Endothelial cell (in vitro differentiated cells): ENCODE results near the gene CPPED1. TPM values are rescaled to one million over a fixed set of nuclear protein-coding genes. Genes with fewer than 3 reads are reported as not detected.

Experiments used
- DNase-seq: peaks from one replicate; pipeline ENCODE4 v3.0.0; 2021; ENCODE audit warnings: low spot score
- H3K27ac Mint-ChIP-seq: one replicate; pipeline ENCODE4 v1.8.0; 2021; ENCODE audit warnings: mixed read lengths, inconsistent platforms; ENCODE audit not compliant: unreplicated experiment
- H3K27me3 Mint-ChIP-seq: one replicate; pipeline ENCODE4 v1.8.0; 2021; ENCODE audit warnings: mild to moderate bottlenecking, moderate library complexity, mixed read lengths, inconsistent platforms; ENCODE audit not compliant: unreplicated experiment
- H3K36me3 Mint-ChIP-seq: one replicate; pipeline ENCODE4 v1.8.0; 2021; ENCODE audit warnings: mild to moderate bottlenecking, low read depth, mixed read lengths, inconsistent platforms; ENCODE audit not compliant: unreplicated experiment
- H3K4me1 Mint-ChIP-seq: one replicate; pipeline ENCODE4 v1.8.0; 2021; ENCODE audit warnings: mild to moderate bottlenecking, mixed read lengths, inconsistent platforms; ENCODE audit not compliant: unreplicated experiment
- H3K4me3 Mint-ChIP-seq: one replicate; pipeline ENCODE4 v1.8.0; 2021; ENCODE audit warnings: mild to moderate bottlenecking, mixed read lengths, inconsistent platforms; ENCODE audit not compliant: unreplicated experiment
- H3K9me3 Mint-ChIP-seq: one replicate; pipeline ENCODE4 v1.8.0; 2021; ENCODE audit warnings: mixed read lengths, inconsistent platforms; ENCODE audit not compliant: unreplicated experiment
- total RNA-seq: library from RNA; stranded (reverse); fragmentation: NEBNext Ultra II Directional; extraction: Animal tissue kit (Norgen Biotek cat#: 25700); gene quantifications from one replicate; pipeline ENCODE4 v1.2.1, GENCODE V29; 2021; ENCODE audit not compliant: unreplicated experiment
- TF ChIP-seq, protein P1 (sequence below): fragments of 200-600 bp; sonication (generic); IDR thresholded peaks from one replicate; pipeline ENCODE4 v1.5.0; 2021; ENCODE audit warnings: antibody characterized with exemption; ENCODE audit not compliant: unreplicated experiment

Gene CPPED1
- total RNA-seq, 1 donor from 2014 or later: 11.6 TPM

DNA sequence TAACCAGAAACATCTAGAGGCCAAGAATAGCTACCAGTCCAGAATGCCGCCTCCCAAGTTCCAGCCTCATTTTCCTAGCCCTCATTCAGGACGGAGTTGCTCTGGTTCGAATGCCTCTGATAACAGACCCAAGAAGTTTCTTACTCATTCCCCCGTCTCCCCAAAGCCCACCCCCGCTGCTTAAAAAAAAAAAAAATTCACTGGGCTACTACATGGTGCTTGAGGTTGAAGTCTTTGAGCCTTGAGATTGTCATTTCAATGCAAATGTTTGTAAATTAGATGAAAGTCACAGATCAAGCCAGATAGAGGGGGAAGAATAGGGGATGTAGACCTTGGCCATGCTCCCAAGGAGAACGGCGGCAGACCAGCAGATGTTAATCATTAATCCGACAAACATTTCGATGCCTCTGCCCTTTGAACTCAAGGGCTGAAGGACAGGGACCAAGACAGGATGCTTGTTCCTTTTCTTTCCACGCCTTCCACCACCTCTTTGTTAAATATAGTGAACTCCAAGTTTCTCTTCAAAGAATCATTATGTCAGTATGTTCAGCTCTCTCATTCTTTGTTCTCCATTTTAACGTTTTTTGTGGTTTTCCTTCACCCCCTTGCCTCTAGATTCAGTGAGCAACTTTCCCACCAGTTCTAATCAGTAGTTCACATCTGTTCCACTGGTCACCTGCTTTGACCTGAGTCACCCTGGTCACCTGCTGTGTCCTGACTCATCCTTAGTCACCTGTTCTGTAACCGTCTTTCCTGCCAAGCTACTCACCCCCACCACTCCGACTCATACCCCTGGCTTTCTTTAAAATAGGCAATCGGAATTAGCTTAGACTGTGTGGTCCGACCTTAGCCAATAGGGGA lies 190.3 kb downstream of the CPPED1 start:
- TF ChIP-seq, protein P1, sequence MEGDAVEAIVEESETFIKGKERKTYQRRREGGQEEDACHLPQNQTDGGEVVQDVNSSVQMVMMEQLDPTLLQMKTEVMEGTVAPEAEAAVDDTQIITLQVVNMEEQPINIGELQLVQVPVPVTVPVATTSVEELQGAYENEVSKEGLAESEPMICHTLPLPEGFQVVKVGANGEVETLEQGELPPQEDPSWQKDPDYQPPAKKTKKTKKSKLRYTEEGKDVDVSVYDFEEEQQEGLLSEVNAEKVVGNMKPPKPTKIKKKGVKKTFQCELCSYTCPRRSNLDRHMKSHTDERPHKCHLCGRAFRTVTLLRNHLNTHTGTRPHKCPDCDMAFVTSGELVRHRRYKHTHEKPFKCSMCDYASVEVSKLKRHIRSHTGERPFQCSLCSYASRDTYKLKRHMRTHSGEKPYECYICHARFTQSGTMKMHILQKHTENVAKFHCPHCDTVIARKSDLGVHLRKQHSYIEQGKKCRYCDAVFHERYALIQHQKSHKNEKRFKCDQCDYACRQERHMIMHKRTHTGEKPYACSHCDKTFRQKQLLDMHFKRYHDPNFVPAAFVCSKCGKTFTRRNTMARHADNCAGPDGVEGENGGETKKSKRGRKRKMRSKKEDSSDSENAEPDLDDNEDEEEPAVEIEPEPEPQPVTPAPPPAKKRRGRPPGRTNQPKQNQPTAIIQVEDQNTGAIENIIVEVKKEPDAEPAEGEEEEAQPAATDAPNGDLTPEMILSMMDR: no peak
- Mint-ChIP-seq H3K36me3 (no peaks in the 10 kb centered on the region), H3K9me3 (no peaks in the 10 kb centered on the region), H3K27ac (no peak overlapping the region), H3K27me3 (no peaks in the 10 kb centered on the region), H3K4me3 (no peak overlapping the region), H3K4me1 (no peaks in the 10 kb centered on the region)
- DNase-seq: no peak

DNA sequence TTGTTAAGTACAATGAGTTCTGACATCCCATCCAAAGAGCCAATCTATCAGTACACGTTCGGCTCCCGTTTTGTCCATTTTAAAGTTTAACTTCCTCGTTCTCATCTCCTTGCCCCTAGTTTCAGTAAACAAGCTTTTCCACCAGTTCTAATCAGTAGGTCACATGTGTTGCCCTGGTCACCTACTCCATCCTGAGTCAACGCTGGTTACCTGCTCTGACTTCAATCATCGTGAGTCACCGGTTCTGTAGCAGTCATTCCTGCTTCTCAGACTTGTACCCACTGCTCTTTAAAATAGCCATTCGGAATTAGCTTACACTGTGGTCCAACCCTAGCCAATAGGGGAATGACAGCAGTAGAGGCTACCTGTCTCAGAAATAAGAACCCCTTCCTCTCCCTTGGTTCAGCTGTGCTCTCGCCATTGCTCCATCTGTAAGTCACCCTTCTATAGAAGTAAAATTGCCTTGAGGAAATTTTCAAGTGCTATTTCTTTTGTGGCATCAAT lies 191.0 kb downstream of the CPPED1 start:
- H3K36me3 Mint-ChIP-seq: no peaks in the 10 kb centered on the region
- H3K27me3 Mint-ChIP-seq: no peaks in the 10 kb centered on the region
- H3K9me3 Mint-ChIP-seq: no peaks in the 10 kb centered on the region
- no peak overlapping the region for H3K27ac Mint-ChIP-seq
- no peaks in the 10 kb centered on the region for H3K4me1 Mint-ChIP-seq
- DNase-seq: no peak
- TF ChIP-seq, protein P1: no peak
- H3K4me3 Mint-ChIP-seq: no peak overlapping the region

DNA sequence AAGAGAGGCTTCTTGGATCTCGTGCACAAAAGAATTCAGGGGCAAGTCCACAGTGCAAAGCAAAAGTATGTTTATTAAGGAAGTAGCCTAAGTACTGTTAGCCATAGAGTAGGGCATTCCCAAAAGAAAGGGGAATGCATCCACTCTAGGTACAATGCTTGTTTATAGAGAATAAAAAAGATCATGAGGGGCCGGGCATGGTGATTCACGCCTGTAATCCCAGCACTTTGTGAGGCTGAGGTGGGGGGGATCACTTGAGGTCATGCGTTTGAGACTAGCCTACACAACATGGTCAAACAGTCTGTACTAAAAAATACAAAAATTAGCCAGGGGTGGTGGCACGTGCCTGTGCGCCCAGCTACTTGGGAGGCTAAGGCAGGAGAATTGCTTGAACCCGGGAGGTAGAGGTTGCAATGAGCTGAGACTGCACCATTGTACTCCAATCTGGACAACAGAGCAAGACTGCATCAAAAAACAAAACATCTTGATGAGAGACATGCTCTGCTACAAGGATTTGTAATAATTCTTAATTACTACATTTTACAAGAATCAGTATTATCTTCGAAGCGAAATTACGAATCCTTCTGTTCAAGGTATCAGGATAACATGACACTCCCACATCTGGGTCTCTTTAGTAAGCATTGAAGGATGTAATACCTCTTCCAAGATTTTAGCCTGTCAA lies 191.6 kb downstream of the CPPED1 start:
- Mint-ChIP-seq H3K9me3 (no peaks in the 10 kb centered on the region), H3K27me3 (no peaks in the 10 kb centered on the region), H3K36me3 (no peaks in the 10 kb centered on the region), H3K4me3 (no peak overlapping the region), H3K27ac (no peak overlapping the region), H3K4me1 (no peaks in the 10 kb centered on the region)
- no peak for DNase-seq
- TF ChIP-seq, protein P1: no peak

DNA sequence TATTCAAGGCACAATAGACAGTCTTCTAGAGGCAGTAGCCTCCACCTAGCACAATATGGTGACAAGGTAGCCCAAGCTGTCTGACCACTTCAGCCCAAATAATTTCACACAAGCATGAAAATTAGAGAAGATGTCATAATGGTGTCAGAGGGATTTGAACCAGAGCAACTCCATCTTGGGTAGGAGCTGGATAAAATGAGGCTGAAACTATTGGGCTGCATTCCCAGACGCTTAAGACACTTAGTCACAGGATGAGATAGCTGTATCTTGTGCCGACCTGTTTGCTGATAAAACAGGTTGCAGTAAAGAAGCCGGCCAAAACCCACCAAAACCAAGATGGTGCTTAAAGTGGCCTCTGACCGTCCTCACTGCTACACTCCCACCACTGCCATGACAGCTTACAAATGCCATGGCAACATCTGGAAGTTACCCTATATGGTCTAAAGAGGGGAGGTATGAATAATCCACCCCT lies 192.6 kb downstream of the CPPED1 start:
- Mint-ChIP-seq H3K27me3 (no peaks in the 10 kb centered on the region), H3K4me1 (no peaks in the 10 kb centered on the region), H3K27ac (no peak overlapping the region), H3K36me3 (no peaks in the 10 kb centered on the region), H3K9me3 (no peaks in the 10 kb centered on the region), H3K4me3 (no peak overlapping the region)
- TF ChIP-seq, protein P1: no peak
- no peak for DNase-seq
